IMR-90 (cell line): ENCODE data around the gene TFRC. TPM values are rescaled to one million over a fixed set of nuclear protein-coding genes. Genes with fewer than 3 reads are reported as not detected.
A peak's percentile ranks its signal among the peaks of the same experiment; 100 is the strongest.

Experiments
- ATAC-seq: fragments of 200-7000 bp; cut with Tn5 transposase; 2 replicates; pipeline ENCODE4 v1.9.1; 2020; ENCODE audit warnings: low read depth, mild to moderate bottlenecking, moderate library complexity
- BruUV-seq: library from RNA; stranded (reverse); fragments of 400-500 nt; replicated peaks from 2 replicates; lab custom pipeline; 2021; lab: Mats Ljungman, UMichigan
- CTCF ChIA-PET: fragments of 300-600 bp; formaldehyde crosslinking; extraction: SDS; loops from one replicate; lab custom pipeline; 2021; ENCODE audit warnings: antibody characterized with exemption; lab: Yijun Ruan, JAX
- POLR2A ChIA-PET: fragments of 300-600 bp; sonication (Branson Sonifier 250); formaldehyde crosslinking; loops from one replicate; lab custom pipeline; 2022; ENCODE audit warnings: antibody characterized with exemption; ENCODE audit not compliant: unreplicated experiment; lab: Charles Lee
- DNase-seq: peaks from one replicate; pipeline ENCODE4 v3.0.0; 2013
- H2AFZ ChIP-seq: replicated peaks from 2 replicates; pipeline ENCODE3; 2013; ENCODE audit warnings: low read length, mild to moderate bottlenecking; ENCODE audit not compliant: poor library complexity
- H2AK5ac ChIP-seq: 2 replicates; pipeline ENCODE4 v1.6.1; 2013; ENCODE audit warnings: low read depth, low read length, inconsistent platforms
- H2AK9ac ChIP-seq: replicated peaks from 2 replicates; pipeline ENCODE3; 2013; ENCODE audit warnings: mild to moderate bottlenecking, low read depth, low read length, moderate library complexity; ENCODE audit not compliant: poor library complexity
- H2BK120ac ChIP-seq: 2 replicates; pipeline ENCODE4 v1.6.1; 2013; ENCODE audit warnings: low read depth, low read length, inconsistent platforms
- H2BK15ac ChIP-seq: 3 replicates; pipeline ENCODE4 v1.6.1; 2013; ENCODE audit warnings: low read depth, low read length, inconsistent platforms
- H2BK20ac ChIP-seq: 2 replicates; pipeline ENCODE4 v1.6.1; 2013; ENCODE audit warnings: low read depth, mild to moderate bottlenecking, inconsistent platforms, low read length, moderate library complexity
- H2BK5ac ChIP-seq: 2 replicates; pipeline ENCODE4 v1.6.1; 2013; ENCODE audit warnings: mild to moderate bottlenecking, low read depth, low read length, inconsistent platforms; ENCODE audit not compliant: poor library complexity, severe bottlenecking
- H3K14ac ChIP-seq: replicated peaks from 2 replicates; pipeline ENCODE4 v1.6.1; 2013; ENCODE audit warnings: low read depth, low read length, inconsistent platforms
- H3K18ac ChIP-seq: 2 replicates; pipeline ENCODE4 v1.6.1; 2013; ENCODE audit warnings: low read depth, low read length, control low read depth
- H3K23ac ChIP-seq: 2 replicates; pipeline ENCODE4 v1.6.1; 2013; ENCODE audit warnings: low read depth, low read length, inconsistent platforms
- H3K27ac ChIP-seq: 2 replicates; pipeline ENCODE4 v1.5.1; 2013; ENCODE audit warnings: mild to moderate bottlenecking, control low read depth, low read length; ENCODE audit not compliant: insufficient read depth
- H3K27me3 ChIP-seq: 2 replicates; pipeline ENCODE4 v1.6.1; 2013; ENCODE audit warnings: low read length; ENCODE audit not compliant: control insufficient read depth, insufficient read depth
- H3K36me3 ChIP-seq: 2 replicates; pipeline ENCODE4 v1.6.1; 2013; ENCODE audit warnings: low read length, mixed read lengths; ENCODE audit not compliant: control insufficient read depth, insufficient read depth
- H3K4ac ChIP-seq: 2 replicates; pipeline ENCODE4 v1.6.1; 2013; ENCODE audit warnings: low read depth, low read length, inconsistent platforms
- H3K4me1 ChIP-seq: 2 replicates; pipeline ENCODE4 v1.6.1; 2013; ENCODE audit warnings: low read length, mixed read lengths; ENCODE audit not compliant: control insufficient read depth, insufficient read depth
- H3K4me2 ChIP-seq: 2 replicates; pipeline ENCODE4 v1.6.1; 2013; ENCODE audit warnings: low read depth, mild to moderate bottlenecking, control low read depth, low read length, moderate library complexity
- H3K4me3 ChIP-seq: 2 replicates; pipeline ENCODE4 v1.5.1; 2013; ENCODE audit warnings: low read depth, mild to moderate bottlenecking, control low read depth, low read length, moderate library complexity; ENCODE audit not compliant: insufficient read depth
- H3K56ac ChIP-seq: 2 replicates; pipeline ENCODE4 v1.6.1; 2013; ENCODE audit warnings: low read length, inconsistent platforms; ENCODE audit not compliant: insufficient read depth; ENCODE audit errors: extremely low read depth
- H3K79me1 ChIP-seq, 2 experiments: 2 replicates each; pipeline ENCODE4 v1.6.1; 2013; ENCODE audit warnings: low read length in 2 of 2, inconsistent platforms in 1 of 2, low read depth in 1 of 2
- H3K9ac ChIP-seq: 2 replicates; pipeline ENCODE4 v1.6.1; 2013; ENCODE audit warnings: low read depth, low read length, control low read depth
- H3K9me1 ChIP-seq: 2 replicates; pipeline ENCODE4 v1.6.1; 2013; ENCODE audit warnings: low read length, inconsistent platforms; ENCODE audit not compliant: insufficient read depth
- H3K9me3 ChIP-seq: 2 replicates; pipeline ENCODE4 v1.6.1; 2013; ENCODE audit warnings: low read length; ENCODE audit not compliant: control insufficient read depth, insufficient read depth
- H4K20me1 ChIP-seq: 2 replicates; pipeline ENCODE4 v1.6.1; 2013; ENCODE audit warnings: low read length, inconsistent platforms; ENCODE audit not compliant: insufficient read depth
- H4K5ac ChIP-seq: 2 replicates; pipeline ENCODE4 v1.6.1; 2013; ENCODE audit warnings: mild to moderate bottlenecking, low read depth, low read length, control low read depth
- H4K8ac ChIP-seq, 2 experiments: 2 replicates each; pipeline ENCODE4 v1.6.1; 2013; ENCODE audit warnings: low read depth in 2 of 2, low read length in 2 of 2, control low read depth in 1 of 2, inconsistent platforms in 1 of 2
- H4K91ac ChIP-seq: 2 replicates; pipeline ENCODE4 v1.6.1; 2013; ENCODE audit warnings: low read depth, low read length, inconsistent platforms; ENCODE audit not compliant: insufficient read depth
- CEBPB ChIP-seq: IDR thresholded peaks from 2 replicates; pipeline ENCODE4 v1.6.1; 2012; ENCODE audit warnings: low read depth, low read length, improper control_type of control experiment
- MAFK ChIP-seq: IDR thresholded peaks from 2 replicates; pipeline ENCODE4 v1.6.1; 2012; ENCODE audit warnings: low read depth, low read length, improper control_type of control experiment
- WGBS, 2 experiments: methylation state at CpG; one replicate each; pipeline versions ENCODE4 v1.1.5 to v1.1.7; 2013; ENCODE audit warnings: missing lambda C conversion rate in 2 of 2; ENCODE audit not compliant: insufficient read length in 1 of 2; ENCODE audit errors: extremely low coverage in 2 of 2; 5-methylcytosine and 5-hydroxymethylcytosine counted together
- dilution Hi-C: fragments of 300-500 bp; cut with HindIII; formaldehyde crosslinking; loops from one replicate; pipeline ENCODE4 v1.14.3; 2018; ENCODE audit warnings: low sequenced_read_pairs; ENCODE audit not compliant: unreplicated experiment
- in situ Hi-C: fragments of 300-500 bp; cut with MboI; formaldehyde crosslinking; loops from 3 replicates; pipeline ENCODE4 v1.14.3; 2019; ENCODE audit warnings: low sequenced_read_pairs, inconsistent platforms, mixed read lengths
- intact Hi-C: fragments of 100-400 bp; cut with micrococcal nuclease; formaldehyde crosslinking; loops from 2 replicates; pipeline ENCODE4 v1.10.0; 2022
- polyA plus RNA-seq, 3 experiments: library from polyadenylated mRNA; depleted of rRNA; stranded (reverse); fragments of >200 nt; gene quantifications; 2 replicates each; pipeline ENCODE4 v1.2.3, GENCODE V29; 2012; ENCODE audit warnings: low replicate concordance in 1 of 3
- total RNA-seq: library from RNA; depleted of rRNA; stranded (reverse); fragments of >200 nt; gene quantifications from 2 replicates; pipeline ENCODE4 v1.2.3, GENCODE V29; 2012

Gene TFRC
- total and polyA plus RNA-seq, 2 of the 4 experiments (the other 2 are of a cell fraction) = 78.6 to 156 TPM

DNA sequence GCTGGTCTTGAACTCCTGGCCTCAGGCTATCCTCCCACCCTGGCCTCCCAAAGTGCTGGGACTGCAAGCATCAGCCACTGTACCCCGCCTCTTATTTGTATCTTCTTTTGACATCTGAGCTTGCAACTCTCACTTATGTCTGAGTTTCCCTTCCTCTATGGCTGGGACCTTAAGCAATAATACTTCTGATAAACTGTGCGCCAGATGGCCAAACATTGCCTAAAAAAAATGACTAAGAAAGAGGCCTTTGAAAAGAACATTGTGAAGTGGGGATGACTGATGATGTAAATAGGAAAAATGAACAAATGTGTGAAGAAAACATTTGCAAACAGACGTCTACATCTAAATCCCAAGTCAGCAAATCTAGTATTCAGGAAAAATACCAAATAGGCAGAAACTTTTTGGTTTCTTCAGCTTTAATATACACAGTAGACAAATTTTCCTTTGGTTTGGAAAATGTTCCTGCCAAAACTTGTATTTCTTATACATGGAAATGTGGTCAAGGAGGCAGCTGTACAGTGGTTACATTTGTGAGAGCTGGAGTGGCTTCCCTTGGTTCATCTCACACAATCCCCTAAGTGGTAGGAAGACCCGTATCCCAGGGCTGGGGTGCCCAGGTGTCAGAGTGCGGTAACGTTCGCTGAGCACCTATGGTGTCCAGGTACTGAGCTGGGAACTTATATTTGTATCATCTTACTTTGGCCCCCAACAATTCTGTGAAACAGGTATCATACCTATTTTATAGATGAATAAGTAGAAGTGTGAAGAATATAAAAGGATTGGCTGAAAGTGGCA, 11.6 kb upstream of the TFRC start:
- Histone ChIP-seq H3K79me1 (no peaks in the 10 kb centered on the region), H3K4me2 (no peak overlapping the region), H4K91ac (no peak overlapping the region), H3K4me1 (no peaks in the 10 kb centered on the region; the same call in 1 of the 2 replicates), H2BK20ac (no peak overlapping the region), H2AK9ac (no peak overlapping the region), H3K27ac (no peak overlapping the region), H2BK15ac (no peak overlapping the region), H3K9me3 (no peaks in the 10 kb centered on the region), H2AK5ac (no peak overlapping the region), H3K4me3 (no peak overlapping the region), H3K9me1 (no peaks in the 10 kb centered on the region), H3K27me3 (peaks cover 16% of the 10 kb centered on the region), H3K23ac (no peak overlapping the region), H3K36me3 (no peaks in the 10 kb centered on the region), H4K20me1 (no peaks in the 10 kb centered on the region), H3K56ac (no peak overlapping the region), H3K18ac (no peak overlapping the region), H3K9ac (no peak overlapping the region), H3K14ac (no peak overlapping the region), H2BK120ac (no peak overlapping the region), H2AFZ (no peak overlapping the region), H4K5ac (no peak overlapping the region), H3K4ac (no peak overlapping the region), H4K8ac (no peak overlapping the region), H2BK5ac (no peak overlapping the region)
- intact Hi-C loops = no loop called here
- BruUV-seq = no TSS peak
- DNase-seq (peak; percentile 28), ATAC-seq (peak; percentile 44; the same call in 1 of the 2 replicates)
- ChIA-PET CTCF (no interaction called here), POLR2A (no interaction called here)
- dilution Hi-C loops = no loop called here
- no CpG with 5 or more reads among the region's 7 CpGs for WGBS, 2 experiments
- TF ChIP-seq MAFK (peak; percentile 50; the same call in 1 of the 2 replicates), CEBPB (no peak)
- in situ Hi-C loops = no loop called here
